Thyroid gland (tissue), 4 donors: ENCODE results near the gene COL28A1.

ENCODE experiments used
- CTCF ChIP-seq, 6 experiments: fragments of 200-600 bp in 3 of 6; fragments of 450-650 bp in 3 of 6; sonication (generic) in 3 of 6; IDR thresholded peaks; one replicate each; pipeline ENCODE4 v1.5.1; 2016 to 2019; ENCODE audit warnings: antibody characterized with exemption in 6 of 6, mild to moderate bottlenecking in 2 of 6, inconsistent platforms in 1 of 6, moderate library complexity in 1 of 6
- POLR2A ChIP-seq, 2 donors: fragments of 450-650 bp; IDR thresholded peaks; one replicate each; pipeline ENCODE4 v1.6.1; 2017; ENCODE audit warnings: antibody characterized with exemption in 2 of 2, mild to moderate bottlenecking in 2 of 2, moderate library complexity in 1 of 2

DNA sequence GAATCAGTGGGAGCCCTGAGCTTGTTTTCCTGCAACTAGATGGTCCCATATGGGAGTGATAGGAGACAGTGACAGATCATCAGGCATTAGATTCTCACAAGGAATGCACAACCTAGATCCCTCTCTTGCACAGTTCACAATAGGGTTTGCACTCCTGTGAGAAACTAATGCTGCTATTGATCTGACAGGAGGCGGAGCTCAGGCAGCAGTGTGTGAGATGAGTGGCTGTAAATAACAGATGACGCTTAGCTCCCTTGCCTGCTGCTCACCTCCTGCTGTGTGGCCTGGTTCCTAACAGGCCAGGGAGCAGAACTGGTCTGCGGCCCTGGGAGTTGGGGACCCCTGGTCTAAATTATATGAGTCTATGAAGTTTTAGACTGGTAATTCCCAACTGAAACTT is 34.9 kb upstream of the COL28A1 start:
- TF ChIP-seq CTCF (IDR thresholded peaks at IDR 0.05) (no peak), POLR2A (IDR thresholded peaks at IDR 0.05) (no peak)
